Hematopoietic multipotent progenitor cell treated with erythropoietin and hydrocortisone succinate and interleukin-3 and kit ligand, for 17 days (in vitro differentiated cells): ENCODE data around the gene TNS1.
"Not testable (repeated sequence)": the region's sequence is repeated elsewhere in the genome, so short reads cannot be mapped to it uniquely, and the experiment has no call there.

Experiments used
- DNase-seq: peaks from one replicate; pipeline ENCODE4 v3.0.0-alpha.2; 2015; ENCODE audit warnings: low spot score

Gene TNS1

DNA sequence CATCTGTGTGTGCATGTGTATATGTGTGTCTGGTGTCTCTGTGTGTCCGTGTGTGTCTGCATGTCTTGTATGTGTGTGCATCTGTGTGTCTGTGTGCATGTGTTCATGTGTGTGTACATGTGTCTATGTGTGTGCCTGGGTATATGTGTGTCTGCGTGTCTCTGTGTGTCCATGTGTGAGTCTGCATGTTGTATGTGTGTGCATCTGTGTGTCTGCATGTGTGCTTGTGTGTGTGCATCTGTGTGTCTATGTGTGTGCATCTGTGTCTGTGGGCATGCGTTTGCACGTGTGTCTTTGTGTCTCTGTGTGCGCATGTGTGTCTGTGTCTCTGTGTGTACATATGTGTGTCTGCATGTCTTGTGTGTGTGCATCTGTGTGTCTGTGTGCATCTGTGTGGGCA is 207.7 kb downstream of the TNS1 start:
- DNase-seq: no peak

DNA sequence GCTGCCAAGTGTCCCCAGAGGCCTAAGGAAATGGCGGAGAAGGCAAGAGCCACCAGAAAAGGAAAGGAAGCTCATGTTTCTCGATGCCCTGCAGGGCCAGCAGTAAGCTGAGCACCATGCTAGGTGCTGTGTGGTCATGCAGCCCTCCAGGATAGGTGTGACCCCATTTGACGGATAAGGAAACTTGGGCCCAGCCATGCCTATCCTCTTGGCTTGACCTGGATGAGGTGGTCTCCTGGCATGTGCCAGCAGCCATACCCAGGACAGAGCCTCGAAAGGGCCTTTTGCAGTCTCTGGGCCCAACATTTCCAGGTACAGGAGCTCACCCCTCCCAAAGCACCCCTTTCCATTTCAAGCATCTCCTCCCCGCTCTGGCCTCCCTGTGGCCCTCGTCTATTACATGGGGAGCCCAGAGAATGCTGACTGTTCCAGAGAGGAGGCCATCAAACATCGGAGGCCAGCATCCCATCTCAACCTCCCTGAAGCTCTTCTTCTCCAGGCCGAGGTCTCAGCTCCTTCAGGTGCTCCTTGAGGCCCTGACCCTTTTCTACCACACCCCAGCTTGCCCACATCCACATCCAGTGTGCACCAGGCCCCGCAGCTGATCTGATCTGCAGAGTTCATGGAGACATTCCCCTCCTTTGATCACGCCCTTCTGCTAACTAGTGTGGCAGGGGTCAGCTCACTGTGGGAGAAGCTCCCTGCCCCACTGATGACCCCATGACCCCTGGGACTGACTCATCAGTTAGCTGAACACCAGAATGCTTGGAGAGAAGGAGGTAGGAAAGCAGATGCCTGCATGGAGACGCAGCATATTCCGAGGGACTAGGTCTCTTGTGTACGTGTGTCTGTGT is 208.4 kb downstream of the TNS1 start:
- DNase-seq: no peak

DNA sequence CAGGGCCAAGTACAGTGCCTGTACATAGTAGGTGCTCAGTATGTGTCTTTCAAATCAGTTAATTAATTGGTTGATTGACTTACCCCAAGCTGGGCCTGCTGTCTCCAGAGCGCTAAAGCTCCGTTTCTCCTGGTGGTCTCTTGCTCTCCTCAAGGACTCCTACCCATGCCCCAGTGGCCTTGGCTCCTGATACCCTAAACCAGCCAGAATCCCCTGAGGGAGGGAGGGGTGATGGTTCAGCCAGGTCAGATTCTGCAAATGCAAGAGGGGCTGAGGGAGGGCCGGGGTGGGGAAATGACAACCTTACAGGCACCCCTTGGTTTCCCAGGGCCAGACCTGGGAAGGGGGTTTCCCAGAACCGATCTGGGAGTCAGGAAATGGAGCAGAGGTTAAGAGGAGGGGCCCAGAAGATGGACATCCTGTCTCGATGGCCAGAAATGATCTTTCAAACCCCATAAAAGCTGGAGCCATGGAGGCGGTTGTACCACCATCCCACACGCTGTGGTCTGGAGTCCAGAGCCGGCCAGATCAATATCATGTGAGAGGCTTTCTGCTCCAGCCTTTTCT is 209.1 kb downstream of the TNS1 start:
- no peak for DNase-seq

DNA sequence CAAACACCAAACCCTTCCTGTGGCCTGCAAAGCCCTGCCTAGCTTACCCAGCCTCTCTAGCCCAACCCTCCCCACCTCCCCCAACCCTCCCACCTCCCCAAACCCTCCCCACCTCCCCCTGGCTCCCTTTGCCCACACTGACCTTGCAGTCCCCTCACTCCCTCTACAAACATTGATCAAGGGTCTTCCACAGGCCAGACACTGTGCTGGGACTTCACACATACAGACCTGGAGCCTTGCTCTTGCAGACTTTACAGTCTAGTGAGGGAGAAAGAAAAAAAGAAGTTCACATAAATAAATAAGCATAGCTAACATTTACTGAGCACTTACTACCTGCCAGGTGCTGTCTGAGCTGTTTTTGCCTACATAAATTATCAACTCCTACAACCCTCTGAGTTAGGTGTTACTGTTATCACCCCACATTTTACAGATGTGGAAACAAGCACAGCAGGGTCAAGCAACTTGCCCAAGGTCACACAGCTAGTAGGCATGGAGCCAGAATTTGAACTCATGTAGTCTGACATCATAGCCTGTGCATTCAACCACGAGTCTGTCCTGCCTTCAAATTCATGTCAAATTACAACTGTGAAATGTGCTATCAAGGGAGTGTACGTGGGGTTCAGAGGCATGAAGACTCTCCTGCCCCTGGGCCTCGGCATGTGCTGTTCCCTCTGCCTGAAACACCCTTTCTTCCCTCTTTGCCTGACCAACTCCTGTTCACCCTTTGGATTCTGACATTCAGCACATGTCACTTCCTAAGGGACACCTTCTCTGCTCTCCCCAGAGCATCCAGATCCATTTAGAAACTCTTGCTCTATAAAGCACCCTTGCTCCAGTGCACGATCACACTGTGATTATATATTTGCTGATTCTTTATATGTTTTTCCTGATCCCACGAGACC is 209.9 kb downstream of the TNS1 start:
- DNase-seq: peak; percentile 20

DNA sequence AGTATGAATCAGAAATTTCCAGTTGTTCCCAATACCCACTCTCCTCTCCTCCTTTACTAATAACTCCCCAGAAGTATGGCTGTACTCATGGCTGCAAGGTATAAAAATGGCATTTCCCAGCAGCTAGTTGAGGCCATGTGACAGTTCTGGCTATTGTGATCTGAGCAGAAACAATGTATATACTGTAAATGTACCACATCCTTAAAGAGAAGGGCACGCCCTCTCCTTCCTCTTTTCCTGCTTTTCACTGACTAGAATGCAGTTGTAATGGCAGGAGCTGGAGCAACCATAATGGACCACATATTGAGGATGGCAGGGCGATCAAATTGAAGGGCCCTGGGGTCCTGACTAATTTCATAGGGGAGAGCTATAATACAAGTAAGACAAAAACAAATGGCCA is 211.2 kb downstream of the TNS1 start:
- DNase-seq: no peak

DNA sequence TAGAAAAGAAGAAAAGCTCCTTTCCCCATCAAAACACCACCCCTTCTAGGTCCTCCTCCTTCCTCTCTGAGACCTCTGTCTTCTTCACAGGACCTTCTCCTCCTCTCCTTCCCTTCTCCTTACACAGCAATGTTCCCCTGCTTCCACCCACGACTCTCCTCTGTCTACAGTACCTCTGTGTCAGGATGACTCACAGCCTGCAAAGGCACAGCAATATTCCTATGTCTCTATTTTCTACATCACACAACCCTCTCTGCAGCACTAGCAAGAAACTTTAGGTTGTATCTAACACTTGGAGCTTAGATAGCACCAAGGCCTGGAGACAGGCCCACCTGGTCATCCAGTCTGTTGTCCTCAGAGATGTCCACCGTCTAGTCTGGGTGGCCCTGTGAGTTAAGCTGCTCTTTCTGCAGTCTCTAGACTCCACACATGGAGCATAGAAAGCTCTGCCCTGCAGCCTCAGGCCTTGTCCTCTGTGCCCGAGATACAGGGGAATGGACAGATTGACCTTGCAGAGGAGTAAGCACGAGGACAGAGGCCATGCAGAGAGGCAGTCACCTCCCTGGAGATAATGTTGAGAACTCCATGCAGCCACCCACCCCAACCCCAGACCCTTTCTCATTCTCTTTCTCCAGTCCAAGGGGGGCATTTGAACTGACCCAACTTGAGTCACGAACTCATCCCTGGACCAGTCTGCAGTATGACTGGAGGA is 212.0 kb downstream of the TNS1 start:
- peak; percentile 20 for DNase-seq

DNA sequence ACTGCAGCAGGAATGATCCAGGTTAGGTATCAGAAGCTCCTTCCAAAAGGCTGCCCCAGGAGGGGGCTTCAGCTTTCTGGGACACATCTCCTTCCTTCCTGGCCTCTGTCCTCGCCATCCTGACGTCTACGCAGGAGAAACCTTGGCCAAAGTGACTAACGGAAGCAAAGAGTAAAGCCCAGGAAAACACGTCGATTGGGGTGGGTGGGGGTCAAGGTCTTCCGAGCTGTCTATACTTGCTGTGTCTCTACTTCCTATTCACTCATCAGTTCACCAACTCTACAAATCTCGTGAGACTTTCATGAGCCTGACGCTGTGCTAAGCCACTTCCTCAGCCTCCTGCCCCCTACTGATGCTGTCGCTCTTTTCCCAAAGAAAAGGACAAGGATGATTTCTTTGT is 212.6 kb downstream of the TNS1 start:
- no peak for DNase-seq

DNA sequence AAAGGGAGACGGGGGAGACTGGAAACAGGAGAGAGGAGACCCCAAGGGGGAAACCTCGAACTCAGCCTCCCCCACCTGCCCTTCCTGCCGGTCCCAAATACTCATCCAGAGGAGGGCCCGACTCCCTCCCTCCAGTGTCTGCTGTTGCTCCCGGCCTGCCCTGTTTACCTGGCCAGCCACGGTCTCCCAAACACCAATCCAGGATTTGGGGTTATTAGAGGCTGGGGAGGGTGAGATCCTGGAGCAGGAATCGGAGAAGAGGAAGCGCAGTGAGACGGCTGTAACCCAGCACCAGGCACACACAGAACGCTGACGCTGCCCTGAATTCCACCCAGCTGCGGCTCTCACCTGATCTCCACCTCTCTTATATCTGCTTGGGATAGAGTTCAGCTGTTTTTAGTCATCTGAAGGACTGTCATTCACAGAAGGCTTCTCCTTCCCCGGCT is 213.0 kb downstream of the TNS1 start:
- DNase-seq: no peak

DNA sequence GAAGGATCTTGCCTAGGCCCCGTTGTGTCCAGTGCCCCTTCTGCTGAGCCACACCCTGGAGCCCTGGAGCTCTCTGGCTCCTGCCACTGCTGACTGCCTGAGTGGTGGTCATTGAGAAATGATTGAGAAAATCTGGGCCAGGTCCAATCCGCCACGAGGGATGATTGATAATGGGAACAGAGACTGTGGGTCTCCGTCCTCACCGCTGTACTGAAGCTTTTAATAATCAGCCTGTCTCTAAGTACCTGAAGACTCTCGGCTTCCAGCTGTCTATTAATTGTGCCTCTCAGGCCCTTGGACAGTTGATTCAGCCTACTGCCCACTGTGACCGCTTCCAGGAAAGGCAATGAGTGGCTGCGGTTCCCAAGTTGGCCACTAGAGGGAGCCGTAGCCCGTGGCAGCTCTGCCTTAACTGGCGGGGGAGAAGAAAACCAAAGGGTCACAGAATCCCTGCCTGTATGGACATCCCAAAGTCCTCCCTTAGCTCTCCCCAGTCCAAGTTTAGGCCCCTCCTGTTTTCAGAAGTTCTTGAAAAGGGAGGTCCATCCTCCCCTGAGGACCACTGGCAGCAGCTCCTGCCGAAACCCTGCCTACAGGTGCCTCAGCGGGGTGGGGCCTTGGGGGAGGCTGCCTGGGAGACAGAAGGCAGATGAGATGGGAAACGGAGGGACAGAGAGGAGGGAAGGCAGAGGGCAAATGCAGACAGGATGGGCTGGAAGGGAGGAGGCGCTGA is 213.6 kb downstream of the TNS1 start:
- DNase-seq: peak; percentile 85

DNA sequence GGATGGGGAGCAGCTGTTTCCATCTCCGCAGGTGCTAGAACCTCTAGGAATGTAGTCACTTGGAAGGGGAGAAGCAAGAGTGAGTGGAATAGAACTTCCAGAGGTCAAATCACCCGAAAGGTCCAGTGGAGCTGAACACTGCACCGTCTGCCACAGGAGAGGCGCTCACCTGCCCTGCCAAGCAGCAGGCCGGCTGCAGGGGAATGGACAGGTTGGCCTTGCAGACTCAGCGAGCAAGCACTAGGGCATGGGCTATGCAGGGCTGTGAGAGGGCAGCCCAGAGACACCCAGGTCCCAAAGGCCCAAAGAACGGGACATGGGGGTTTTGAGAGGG is 214.2 kb downstream of the TNS1 start:
- no peak for DNase-seq

DNA sequence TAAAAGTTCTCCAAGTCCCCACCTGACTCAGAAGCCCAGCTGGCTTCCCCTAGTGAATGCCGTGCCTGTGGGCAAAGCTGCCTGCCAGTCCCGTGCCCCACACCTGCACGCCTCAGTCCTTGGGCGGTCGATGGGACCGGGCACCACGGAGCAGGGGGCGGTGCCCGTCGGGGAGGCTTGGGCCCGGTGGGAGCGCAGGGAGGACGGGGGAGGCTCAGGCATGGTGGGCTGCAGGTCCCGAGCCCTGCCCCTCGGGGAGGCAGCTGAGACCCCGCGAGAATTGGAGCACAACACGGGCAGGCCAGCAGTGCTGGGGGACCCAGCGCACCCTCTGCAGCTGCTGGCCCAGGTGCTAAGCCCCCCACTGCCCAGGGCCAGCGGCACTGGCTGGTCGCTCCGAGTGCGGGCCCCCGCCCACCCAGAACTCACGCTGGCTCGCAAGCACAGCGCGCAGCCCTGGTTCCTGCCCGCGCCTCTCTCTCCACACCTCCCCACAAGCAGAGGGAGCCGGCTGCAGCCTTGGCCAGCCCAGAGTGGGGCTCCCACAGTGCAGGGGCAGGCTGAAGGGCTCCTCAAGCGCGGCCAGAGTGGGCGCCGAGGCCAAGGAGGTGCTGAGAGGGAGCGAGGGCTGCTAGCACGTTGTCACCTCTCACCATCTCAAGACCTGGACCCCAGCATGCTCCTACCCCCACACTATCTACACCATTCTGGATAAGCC is 215.5 kb downstream of the TNS1 start:
- no peak for DNase-seq

DNA sequence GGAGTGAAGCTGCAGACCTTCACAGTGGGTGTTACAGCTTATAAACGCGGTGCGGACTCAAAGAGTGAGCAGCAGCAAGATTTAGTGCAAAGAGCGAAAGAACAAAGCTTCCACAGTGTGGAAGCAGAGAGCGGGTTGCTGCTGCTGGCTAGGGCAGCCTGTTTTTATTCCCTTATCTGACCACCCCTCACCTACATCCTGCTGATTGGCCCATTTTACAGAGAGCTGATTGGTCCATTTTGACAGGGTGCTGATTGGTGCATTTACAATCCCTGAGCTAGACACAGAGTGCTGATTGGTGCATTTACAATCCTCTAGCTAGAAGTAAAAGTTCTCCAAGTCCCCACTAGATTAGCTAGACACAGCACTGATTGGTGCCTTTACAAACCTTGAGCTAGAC is 216.2 kb downstream of the TNS1 start:
- DNase-seq: not testable (repeated sequence)

DNA sequence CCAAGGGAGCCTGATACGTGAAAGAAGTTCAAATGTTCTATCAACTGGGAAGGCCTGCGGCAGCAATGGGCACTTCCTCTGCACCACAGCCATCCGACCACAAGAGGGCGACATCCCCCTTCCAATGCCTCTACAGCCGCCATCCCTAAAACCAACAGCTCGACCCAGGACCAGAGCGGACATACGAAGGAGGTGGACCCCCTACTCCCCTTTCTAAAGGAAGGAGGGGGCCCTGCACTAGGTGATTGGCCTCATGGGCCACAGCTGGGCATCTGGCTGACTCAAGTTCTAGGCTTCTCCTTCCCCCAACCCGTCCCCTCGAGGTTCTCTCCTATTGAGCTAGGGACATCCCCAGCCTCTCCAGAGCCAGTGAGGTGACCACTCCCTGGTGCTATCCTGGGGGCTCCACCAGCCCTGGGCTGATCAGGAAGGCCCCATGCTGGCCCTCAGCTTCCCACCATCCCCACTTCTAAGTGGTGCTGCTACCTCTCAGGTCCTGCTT is 217.2 kb downstream of the TNS1 start:
- peak; percentile 84 for DNase-seq

DNA sequence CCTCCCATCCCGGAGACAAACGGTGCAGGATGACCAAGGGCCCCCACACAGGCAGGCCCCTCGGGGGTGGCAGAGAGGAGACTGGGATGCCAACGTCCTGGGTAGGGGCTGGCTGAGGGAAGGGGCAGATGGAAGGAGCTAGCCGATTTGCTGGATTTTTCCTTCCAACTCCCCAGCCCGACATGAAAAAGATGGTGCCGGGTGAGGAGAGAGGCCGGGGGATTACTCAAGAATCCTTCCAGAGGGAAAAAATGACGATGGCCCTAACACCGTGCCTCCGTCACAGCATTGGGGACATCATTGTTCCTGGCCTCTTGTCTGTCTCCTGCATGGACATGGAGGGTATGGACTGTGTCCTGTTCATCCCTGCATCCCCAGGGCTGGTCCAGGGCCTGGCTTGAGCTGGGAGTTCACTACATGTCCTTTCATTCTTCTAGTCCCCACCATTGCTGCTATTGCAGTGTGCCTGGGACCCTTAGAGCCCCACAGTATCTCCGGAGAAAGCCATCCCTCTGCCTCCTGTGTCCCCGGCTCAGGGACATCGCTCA is 217.7 kb downstream of the TNS1 start:
- no peak for DNase-seq

DNA sequence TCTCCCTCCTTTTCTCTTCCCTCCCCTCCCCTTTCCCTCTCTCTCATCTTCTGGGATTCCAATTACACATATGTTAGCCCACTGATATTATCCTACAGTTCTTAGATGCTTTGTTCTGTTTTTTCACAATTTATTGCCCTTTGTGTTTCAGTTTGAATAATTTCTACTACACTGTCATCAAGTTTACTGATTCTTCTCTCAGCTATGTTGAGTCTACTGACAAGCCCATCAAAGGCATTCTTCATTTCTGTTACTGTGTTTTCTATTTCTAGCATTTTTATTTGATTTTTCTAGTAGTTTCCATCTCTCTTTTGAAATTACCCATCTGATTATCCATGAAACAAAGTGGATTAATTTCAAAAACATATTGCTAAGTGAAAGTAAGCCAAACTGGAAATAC is 219.6 kb downstream of the TNS1 start:
- DNase-seq: no peak

DNA sequence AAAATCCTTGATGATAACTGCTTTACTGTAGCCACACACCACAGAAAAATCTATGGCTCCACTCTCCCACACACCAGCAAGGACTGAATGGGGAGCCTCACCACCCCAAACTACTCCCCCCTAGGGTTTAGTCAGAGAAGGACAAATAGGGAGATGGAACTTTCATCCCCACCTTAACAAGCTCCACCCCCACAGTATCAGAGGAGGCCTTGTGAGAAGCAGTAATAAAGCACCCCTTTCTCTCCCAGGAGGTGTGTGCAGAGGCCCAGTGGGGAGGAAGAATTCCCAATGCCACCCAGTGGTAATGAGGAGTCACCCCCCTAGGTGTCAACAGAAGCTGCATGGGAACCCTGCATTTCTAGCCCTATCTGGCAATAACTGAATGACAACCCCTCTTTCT is 224.9 kb downstream of the TNS1 start:
- DNase-seq: no peak

DNA sequence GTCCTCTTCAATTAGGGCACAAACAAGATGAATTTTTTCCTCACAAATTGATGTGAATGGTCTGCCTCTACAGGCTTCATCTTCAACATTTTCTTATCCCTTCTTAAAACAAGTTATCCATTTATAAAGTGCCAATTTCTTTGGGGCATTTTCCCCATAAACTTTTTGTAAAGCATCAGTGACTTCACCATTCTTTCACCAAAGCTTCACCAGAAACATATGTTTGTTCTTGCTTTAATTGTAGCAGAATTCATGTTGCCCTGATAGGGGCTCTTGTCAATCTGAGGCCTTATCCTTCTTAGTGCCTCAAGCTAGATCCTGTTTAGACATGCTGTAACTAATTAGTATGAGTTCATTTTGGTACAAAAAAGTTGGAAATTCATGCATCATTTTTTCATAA is 226.2 kb downstream of the TNS1 start:
- DNase-seq: no peak

DNA sequence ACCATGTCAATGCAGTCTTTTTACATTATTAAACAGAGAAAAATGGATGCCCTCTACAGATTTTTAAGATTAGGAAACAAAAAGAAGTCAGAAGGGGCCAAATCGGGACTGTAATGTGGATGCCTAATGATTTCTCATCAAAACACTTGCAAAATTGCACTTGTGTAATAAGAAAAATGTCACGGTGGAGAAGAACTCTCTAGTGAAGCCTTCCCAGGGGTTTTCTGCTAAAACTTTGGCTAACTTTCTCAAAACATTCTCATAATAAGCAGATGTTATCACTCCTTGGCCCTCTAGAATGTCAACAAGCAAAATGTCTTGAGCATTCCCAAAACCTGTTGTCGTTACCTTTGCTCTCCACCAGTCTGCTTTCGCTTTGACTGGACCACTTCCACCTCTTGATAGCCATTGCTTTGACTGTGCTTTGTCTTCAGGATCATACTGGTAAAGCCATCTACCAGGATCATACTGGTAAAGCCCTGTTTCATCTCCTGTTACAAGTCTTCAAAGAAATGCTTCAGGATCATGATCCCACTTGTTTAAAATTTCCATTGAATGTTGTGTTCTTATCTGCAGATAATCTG is 226.8 kb downstream of the TNS1 start:
- no peak for DNase-seq

DNA sequence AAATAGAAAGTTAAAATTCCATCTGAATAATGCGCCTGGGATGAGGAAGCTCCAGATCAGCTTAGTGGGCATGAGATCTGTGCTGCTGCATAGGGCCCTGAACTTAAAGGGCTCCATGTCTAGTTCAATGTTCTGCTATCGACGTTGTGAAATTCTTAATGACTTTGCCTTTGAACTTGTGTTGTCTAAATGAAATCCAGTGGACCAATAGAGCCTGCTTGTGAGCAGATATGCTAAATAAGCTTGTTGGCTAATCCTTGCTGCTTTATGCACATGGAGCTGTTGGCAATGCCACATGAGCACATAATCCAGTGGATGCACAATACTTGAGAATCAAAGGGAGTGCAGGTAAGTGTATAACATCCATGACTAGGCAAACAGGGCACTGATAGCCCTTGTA is 228.6 kb downstream of the TNS1 start:
- DNase-seq: no peak

DNA sequence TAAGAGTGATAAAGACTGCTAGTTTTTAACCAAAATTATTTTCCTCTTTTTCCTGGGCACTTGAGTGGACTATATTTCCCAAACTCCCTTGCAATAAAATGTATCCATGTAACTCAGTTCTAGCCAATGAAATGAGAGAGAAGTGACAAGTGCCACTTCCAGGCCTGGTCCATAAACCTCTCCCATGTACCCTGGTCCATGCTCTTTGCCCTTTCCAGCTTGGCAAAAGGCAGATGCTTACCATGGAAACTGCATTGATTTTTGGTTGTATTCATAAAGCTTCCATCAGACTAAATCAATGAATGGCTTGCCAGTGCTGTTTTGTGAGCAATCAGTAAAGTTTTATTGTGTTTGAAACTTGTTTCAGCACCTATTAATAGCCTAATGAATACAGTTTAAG is 229.3 kb downstream of the TNS1 start:
- DNase-seq: no peak
